ENCODE data around the gene FBXO10.

Gene FBXO10

GRCh38 chr9:37559125-37559524, 17.1 kb downstream of the FBXO10 start:
- no peak overlapping the region for H3K4me2 ChIP-seq (ENCODE audit: low read length)
- no peaks in the 10 kb centered on the region for H3K79me2 ChIP-seq
- H3K36me3 ChIP-seq (ENCODE audit: control insufficient read depth, insufficient read depth, low read length): no peaks in the 10 kb centered on the region
- no peaks in the 10 kb centered on the region for H3K27me3 ChIP-seq (ENCODE audit: control insufficient read depth, insufficient read depth, low read length)
- no peak overlapping the region for H3K4me3 ChIP-seq (ENCODE audit: low read depth, low read length)
- H2AFZ ChIP-seq: no peak overlapping the region
- TF ChIP-seq, protein P1, sequence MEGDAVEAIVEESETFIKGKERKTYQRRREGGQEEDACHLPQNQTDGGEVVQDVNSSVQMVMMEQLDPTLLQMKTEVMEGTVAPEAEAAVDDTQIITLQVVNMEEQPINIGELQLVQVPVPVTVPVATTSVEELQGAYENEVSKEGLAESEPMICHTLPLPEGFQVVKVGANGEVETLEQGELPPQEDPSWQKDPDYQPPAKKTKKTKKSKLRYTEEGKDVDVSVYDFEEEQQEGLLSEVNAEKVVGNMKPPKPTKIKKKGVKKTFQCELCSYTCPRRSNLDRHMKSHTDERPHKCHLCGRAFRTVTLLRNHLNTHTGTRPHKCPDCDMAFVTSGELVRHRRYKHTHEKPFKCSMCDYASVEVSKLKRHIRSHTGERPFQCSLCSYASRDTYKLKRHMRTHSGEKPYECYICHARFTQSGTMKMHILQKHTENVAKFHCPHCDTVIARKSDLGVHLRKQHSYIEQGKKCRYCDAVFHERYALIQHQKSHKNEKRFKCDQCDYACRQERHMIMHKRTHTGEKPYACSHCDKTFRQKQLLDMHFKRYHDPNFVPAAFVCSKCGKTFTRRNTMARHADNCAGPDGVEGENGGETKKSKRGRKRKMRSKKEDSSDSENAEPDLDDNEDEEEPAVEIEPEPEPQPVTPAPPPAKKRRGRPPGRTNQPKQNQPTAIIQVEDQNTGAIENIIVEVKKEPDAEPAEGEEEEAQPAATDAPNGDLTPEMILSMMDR (IDR thresholded peaks at IDR 0.05): no peak
- no peak overlapping the region for H3K9ac ChIP-seq
- H3K27ac ChIP-seq: no peak overlapping the region
- no peaks in the 10 kb centered on the region for H3K9me3 ChIP-seq (ENCODE audit: control insufficient read depth, low read length)
- no peaks in the 10 kb centered on the region for H3K4me1 ChIP-seq

- Histone ChIP-seq H3K9ac (no peak overlapping the region), H3K27me3 (ENCODE audit: control insufficient read depth, insufficient read depth, low read length) (no peaks in the 10 kb centered on the region)
- TF ChIP-seq, protein P1 (IDR thresholded peaks at IDR 0.05): no peak
Measured at GRCh38 chr9:37555786-37556185, 20.4 kb downstream of the FBXO10 start.

DNA sequence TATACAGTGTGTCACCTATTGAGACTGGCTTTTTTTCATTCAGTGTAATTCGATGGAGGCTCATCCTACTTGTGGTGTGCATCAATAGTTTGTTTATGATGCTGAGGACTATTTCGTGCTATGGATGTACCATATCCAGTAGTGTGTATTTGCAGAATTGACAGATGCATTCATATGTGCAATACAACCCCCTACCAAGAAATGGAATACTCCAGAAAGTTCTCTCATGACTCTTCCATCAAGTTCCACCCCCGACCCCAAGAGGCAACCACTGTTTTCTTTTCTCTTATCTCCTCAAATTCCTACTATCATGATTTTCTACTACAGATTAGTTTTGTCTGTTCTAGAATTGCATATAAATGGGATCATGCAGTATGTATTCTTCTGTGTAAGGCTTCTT, 21.9 kb downstream of the FBXO10 start:
- H3K4me1 ChIP-seq: no peaks in the 10 kb centered on the region
- H3K36me3 ChIP-seq (ENCODE audit: control insufficient read depth, insufficient read depth, low read length): no peaks in the 10 kb centered on the region
- TF ChIP-seq, protein P1 (IDR thresholded peaks at IDR 0.05): no peak
- H2AFZ ChIP-seq: no peak overlapping the region
- H3K27ac ChIP-seq: no peak overlapping the region
- no peaks in the 10 kb centered on the region for H3K79me2 ChIP-seq
- H3K4me3 ChIP-seq (ENCODE audit: low read depth, low read length): no peak overlapping the region
- no peak overlapping the region for H3K9ac ChIP-seq
- H3K9me3 ChIP-seq (ENCODE audit: control insufficient read depth, low read length): no peaks in the 10 kb centered on the region
- no peak overlapping the region for H3K4me2 ChIP-seq (ENCODE audit: low read length)
- no peaks in the 10 kb centered on the region for H3K27me3 ChIP-seq (ENCODE audit: control insufficient read depth, insufficient read depth, low read length)

More at GRCh38 chr9:37555786-37556185, 20.4 kb downstream of the FBXO10 start:
- Histone ChIP-seq H3K36me3 (ENCODE audit: control insufficient read depth, insufficient read depth, low read length) (no peaks in the 10 kb centered on the region), H3K4me3 (ENCODE audit: low read depth, low read length) (no peak overlapping the region), H3K4me2 (ENCODE audit: low read length) (no peak overlapping the region), H2AFZ (no peak overlapping the region), H3K27ac (no peak overlapping the region), H3K79me2 (no peaks in the 10 kb centered on the region), H3K4me1 (no peaks in the 10 kb centered on the region), H3K9me3 (ENCODE audit: control insufficient read depth, low read length) (no peaks in the 10 kb centered on the region)

DNA sequence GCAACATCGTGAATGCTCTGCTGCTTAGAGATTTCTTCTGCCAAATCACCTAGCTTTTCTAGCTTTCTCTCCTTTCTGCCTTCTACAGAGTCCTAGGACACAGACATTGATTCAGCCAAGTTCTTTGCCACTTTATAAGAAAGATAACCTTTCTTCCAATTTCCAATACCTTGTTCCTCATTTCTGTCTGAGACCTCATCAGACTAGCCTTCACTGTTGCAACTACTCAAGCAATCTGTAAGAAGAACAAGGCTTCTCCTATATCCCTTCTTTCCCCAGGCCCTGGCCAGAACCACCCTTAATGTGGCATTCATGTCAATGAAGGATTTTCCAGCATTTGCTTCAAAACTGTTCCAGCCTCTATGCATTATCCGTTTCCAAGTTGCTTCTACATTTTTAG, 24.3 kb downstream of the FBXO10 start:
- Histone ChIP-seq H3K9me3 (ENCODE audit: control insufficient read depth, low read length) (no peaks in the 10 kb centered on the region), H3K79me2 (no peaks in the 10 kb centered on the region), H3K4me1 (no peaks in the 10 kb centered on the region), H3K36me3 (ENCODE audit: control insufficient read depth, insufficient read depth, low read length) (no peaks in the 10 kb centered on the region), H3K27me3 (ENCODE audit: control insufficient read depth, insufficient read depth, low read length) (no peaks in the 10 kb centered on the region), H3K4me3 (ENCODE audit: low read depth, low read length) (no peak overlapping the region), H2AFZ (no peak overlapping the region), H3K27ac (no peak overlapping the region), H3K4me2 (ENCODE audit: low read length) (no peak overlapping the region), H3K9ac (no peak overlapping the region)
- TF ChIP-seq, protein P1 (IDR thresholded peaks at IDR 0.05): no peak

- H3K27ac ChIP-seq: no peak overlapping the region
- no peak overlapping the region for H3K9ac ChIP-seq
- no peaks in the 10 kb centered on the region for H3K4me1 ChIP-seq
- no peak overlapping the region for H3K4me2 ChIP-seq (ENCODE audit: low read length)
- H3K4me3 ChIP-seq (ENCODE audit: low read depth, low read length): no peak overlapping the region
- no peaks in the 10 kb centered on the region for H3K9me3 ChIP-seq (ENCODE audit: control insufficient read depth, low read length)
- H2AFZ ChIP-seq: no peak overlapping the region
- no peaks in the 10 kb centered on the region for H3K36me3 ChIP-seq (ENCODE audit: control insufficient read depth, insufficient read depth, low read length)
- no peaks in the 10 kb centered on the region for H3K27me3 ChIP-seq (ENCODE audit: control insufficient read depth, insufficient read depth, low read length)
- no peaks in the 10 kb centered on the region for H3K79me2 ChIP-seq
- TF ChIP-seq, protein P1 (IDR thresholded peaks at IDR 0.05): no peak
Measured at GRCh38 chr9:37551468-37551867, 24.7 kb downstream of the FBXO10 start.
